Measurements from ENCODE around the gene SMTNL2. TPM values are rescaled to one million over a fixed set of nuclear protein-coding genes. Genes with fewer than 3 reads are reported as not detected.

SMTNL2 gene
- total and polyA plus RNA-seq, 2 experiments from 2014 or later = 41.5 to 106 TPM

DNA sequence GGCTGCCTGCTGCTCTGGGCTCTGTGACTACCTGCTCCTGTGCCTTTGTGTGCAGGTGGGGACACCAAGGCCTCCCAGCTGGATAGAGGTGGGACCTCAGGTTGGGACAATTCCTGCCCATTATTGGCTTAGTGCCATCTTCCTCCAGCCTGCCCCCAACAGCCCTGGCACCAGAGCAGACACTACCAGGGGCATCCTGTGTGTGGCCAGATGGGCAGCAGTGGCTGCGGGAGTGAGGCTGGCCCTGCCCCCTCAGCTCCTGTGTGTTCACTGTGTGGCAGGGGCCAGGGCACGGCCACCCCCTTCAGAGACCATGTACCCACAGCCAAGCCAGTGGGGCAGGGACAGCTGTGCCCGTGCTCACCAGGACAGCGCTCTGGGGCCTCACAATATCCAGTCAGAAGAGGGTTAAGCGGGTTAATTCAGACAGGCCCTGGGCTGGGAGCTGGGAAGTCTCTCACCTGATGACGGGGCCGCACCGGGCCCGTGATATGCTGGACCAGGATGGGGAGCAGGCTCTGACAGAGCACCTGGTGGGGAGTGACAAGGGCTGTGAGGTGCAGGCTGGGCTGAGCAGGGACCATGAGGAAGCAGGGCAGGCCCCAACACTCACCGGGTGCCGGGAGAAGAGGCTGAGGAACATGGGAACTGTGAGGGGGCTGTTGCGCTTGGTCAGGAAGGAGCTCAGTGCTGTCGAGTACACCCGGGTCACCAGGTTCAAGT is 42.2 kb upstream of the SMTNL2 start:
- no peaks in the 10 kb centered on the region for H3K4me1 ChIP-seq (ENCODE audit: insufficient read depth)
- no peak overlapping the region for H3K27ac ChIP-seq
- no peak for DNase-seq (ENCODE audit: low spot score)
- no peaks in the 10 kb centered on the region for H3K27me3 ChIP-seq
- H3K4me3 ChIP-seq = no peak overlapping the region
- H3K36me3 ChIP-seq (replicated peaks; ENCODE audit: insufficient read depth, low read depth) = no peaks in the 10 kb centered on the region
- H4K20me1 ChIP-seq (ENCODE audit: insufficient read depth, poor library complexity, severe bottlenecking) = no peaks in the 10 kb centered on the region
- H3K9me3 ChIP-seq (ENCODE audit: low read depth) = no peaks in the 10 kb centered on the region
- H3K4me2 ChIP-seq = no peak overlapping the region
- WGBS (ENCODE audit: low lambda C conversion rate, missing lambda C conversion rate) = 96% methylated on average over 13 of the region's 14 CpGs
- no peaks in the 10 kb centered on the region for H3K79me2 ChIP-seq
- TF ChIP-seq EZH2phosphoT487 (IDR thresholded peaks at IDR 0.05; ENCODE audit: low read depth, severe bottlenecking, unreplicated experiment) (no peak), EZH2 (IDR thresholded peaks at IDR 0.05; ENCODE audit: borderline replicate concordance) (no peak)
- TF ChIP-seq, protein P1, sequence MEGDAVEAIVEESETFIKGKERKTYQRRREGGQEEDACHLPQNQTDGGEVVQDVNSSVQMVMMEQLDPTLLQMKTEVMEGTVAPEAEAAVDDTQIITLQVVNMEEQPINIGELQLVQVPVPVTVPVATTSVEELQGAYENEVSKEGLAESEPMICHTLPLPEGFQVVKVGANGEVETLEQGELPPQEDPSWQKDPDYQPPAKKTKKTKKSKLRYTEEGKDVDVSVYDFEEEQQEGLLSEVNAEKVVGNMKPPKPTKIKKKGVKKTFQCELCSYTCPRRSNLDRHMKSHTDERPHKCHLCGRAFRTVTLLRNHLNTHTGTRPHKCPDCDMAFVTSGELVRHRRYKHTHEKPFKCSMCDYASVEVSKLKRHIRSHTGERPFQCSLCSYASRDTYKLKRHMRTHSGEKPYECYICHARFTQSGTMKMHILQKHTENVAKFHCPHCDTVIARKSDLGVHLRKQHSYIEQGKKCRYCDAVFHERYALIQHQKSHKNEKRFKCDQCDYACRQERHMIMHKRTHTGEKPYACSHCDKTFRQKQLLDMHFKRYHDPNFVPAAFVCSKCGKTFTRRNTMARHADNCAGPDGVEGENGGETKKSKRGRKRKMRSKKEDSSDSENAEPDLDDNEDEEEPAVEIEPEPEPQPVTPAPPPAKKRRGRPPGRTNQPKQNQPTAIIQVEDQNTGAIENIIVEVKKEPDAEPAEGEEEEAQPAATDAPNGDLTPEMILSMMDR (IDR thresholded peaks at IDR 0.05; ENCODE audit: poor library complexity) = no peak
- no peak overlapping the region for H2AFZ ChIP-seq
- H3K9me2 ChIP-seq (replicated peaks; ENCODE audit: insufficient read depth) = no peaks in the 10 kb centered on the region

DNA sequence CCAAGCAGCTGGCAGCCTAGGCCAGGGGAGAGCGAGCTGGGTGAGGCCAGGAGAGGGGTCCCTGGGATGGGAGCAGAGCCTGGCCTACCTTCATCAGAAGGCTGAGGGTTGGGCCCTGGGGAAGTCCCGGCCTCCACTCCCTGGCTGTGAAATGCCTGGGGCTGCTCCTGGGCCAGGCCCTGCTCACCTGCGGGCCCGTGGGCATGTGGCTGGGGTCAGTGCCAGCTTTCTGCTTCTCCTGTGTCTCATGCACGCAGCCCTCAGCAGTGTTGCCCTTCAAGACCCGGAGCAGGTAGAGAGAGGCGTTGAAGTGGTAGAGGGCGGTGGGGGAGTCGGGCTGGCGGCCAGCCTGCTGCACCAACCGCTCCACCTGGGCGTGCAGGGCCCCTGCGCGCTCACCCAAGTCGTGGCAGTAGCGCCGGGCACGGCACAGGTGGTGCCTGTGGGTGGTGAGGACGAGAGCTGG is 41.6 kb upstream of the SMTNL2 start:
- Histone ChIP-seq H3K79me2 (no peaks in the 10 kb centered on the region), H3K4me2 (no peak overlapping the region), H3K4me1 (ENCODE audit: insufficient read depth) (no peaks in the 10 kb centered on the region), H3K27ac (no peak overlapping the region), H3K9me2 (replicated peaks; ENCODE audit: insufficient read depth) (no peaks in the 10 kb centered on the region), H3K4me3 (no peak overlapping the region), H3K36me3 (replicated peaks; ENCODE audit: insufficient read depth, low read depth) (no peaks in the 10 kb centered on the region), H3K9me3 (ENCODE audit: low read depth) (no peaks in the 10 kb centered on the region), H4K20me1 (ENCODE audit: insufficient read depth, poor library complexity, severe bottlenecking) (no peaks in the 10 kb centered on the region), H3K27me3 (no peaks in the 10 kb centered on the region), H2AFZ (no peak overlapping the region)
- WGBS (ENCODE audit: low lambda C conversion rate, missing lambda C conversion rate) = 96% methylated on average over 19 of the region's 19 CpGs
- TF ChIP-seq, protein P1 (IDR thresholded peaks at IDR 0.05; ENCODE audit: poor library complexity) = no peak
- no peak for TF ChIP-seq EZH2phosphoT487 (IDR thresholded peaks at IDR 0.05; ENCODE audit: low read depth, severe bottlenecking, unreplicated experiment)
- TF ChIP-seq EZH2 (IDR thresholded peaks at IDR 0.05; ENCODE audit: borderline replicate concordance) = no peak
- DNase-seq (ENCODE audit: low spot score) = no peak

DNA sequence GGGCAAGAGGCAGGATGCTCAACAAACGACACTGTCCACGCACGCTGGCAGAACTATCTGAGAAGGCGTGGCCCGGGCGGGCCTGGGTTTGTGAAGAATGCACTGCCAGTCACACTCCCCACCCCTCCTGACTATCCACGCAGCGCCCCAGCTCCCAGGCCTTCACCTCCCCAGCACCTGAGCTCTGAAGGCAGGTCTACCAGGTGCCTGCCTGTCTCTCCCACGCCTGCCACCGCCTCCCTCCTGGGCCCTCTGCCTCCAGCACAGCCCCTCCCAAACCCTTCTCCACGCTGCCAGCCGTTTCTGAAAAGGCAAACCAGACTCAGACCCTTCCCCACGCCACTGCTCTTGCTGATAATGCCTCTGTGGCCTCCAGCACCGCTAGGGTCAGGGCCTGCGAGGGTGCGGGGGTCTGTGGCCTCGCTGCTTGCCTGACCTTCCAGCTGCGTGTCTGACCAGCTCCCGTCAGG is 40.7 kb upstream of the SMTNL2 start:
- Histone ChIP-seq H3K27ac (no peak overlapping the region), H3K36me3 (replicated peaks; ENCODE audit: insufficient read depth, low read depth) (no peaks in the 10 kb centered on the region), H2AFZ (no peak overlapping the region), H3K27me3 (no peaks in the 10 kb centered on the region), H3K9me3 (ENCODE audit: low read depth) (no peaks in the 10 kb centered on the region), H3K4me2 (no peak overlapping the region), H3K79me2 (no peaks in the 10 kb centered on the region), H3K9me2 (replicated peaks; ENCODE audit: insufficient read depth) (no peaks in the 10 kb centered on the region), H4K20me1 (ENCODE audit: insufficient read depth, poor library complexity, severe bottlenecking) (no peaks in the 10 kb centered on the region), H3K4me3 (no peak overlapping the region), H3K4me1 (ENCODE audit: insufficient read depth) (no peaks in the 10 kb centered on the region)
- TF ChIP-seq, protein P1 (IDR thresholded peaks at IDR 0.05; ENCODE audit: poor library complexity) = no peak
- TF ChIP-seq EZH2 (IDR thresholded peaks at IDR 0.05; ENCODE audit: borderline replicate concordance) = no peak
- TF ChIP-seq EZH2phosphoT487 (IDR thresholded peaks at IDR 0.05; ENCODE audit: low read depth, severe bottlenecking, unreplicated experiment) = no peak
- DNase-seq (ENCODE audit: low spot score) = no peak
- WGBS (ENCODE audit: low lambda C conversion rate, missing lambda C conversion rate) = 88% methylated on average over 8 of the region's 19 CpGs
